GM12891 (cell line): ENCODE measurements around the gene INSR.
"Not testable (repeated sequence)": the region's sequence is repeated elsewhere in the genome, so short reads cannot be mapped to it uniquely, and the experiment has no call there.

Experiments
- POLR2A ChIP-seq: IDR thresholded peaks from 2 replicates; pipeline ENCODE4 v1.6.1; 2011; ENCODE audit warnings: low read depth, low read length, control low read depth
- POLR2AphosphoS5 ChIP-seq: IDR thresholded peaks from 2 replicates; pipeline ENCODE4 v1.6.1; 2011; ENCODE audit warnings: low read depth, low read length, control low read depth
- POU2F2 ChIP-seq: IDR thresholded peaks from 2 replicates; pipeline ENCODE4 v1.6.1; 2011; ENCODE audit warnings: low read depth, mild to moderate bottlenecking, control low read depth, low read length, moderate library complexity
- SPI1 ChIP-seq: IDR thresholded peaks from 2 replicates; pipeline ENCODE4 v1.6.1; 2011; ENCODE audit warnings: low read depth, low read length, control low read depth
- TAF1 ChIP-seq: IDR thresholded peaks from 2 replicates; pipeline ENCODE4 v1.6.1; 2011; ENCODE audit warnings: low read depth, low read length, control low read depth

GRCh38 chr19:7209597-7210325 lies 84.5 kb downstream of the INSR start:
- TF ChIP-seq POLR2A, TAF1, POLR2AphosphoS5, POU2F2, SPI1: not testable (repeated sequence)
